Gastrocnemius medialis (tissue), 4 donors: ENCODE data around the gene DHDH. TPM values are rescaled to one million over a fixed set of nuclear protein-coding genes. Genes with fewer than 3 reads are reported as not detected.
A peak's percentile ranks its signal among the peaks of the same experiment; 100 is the strongest.
"Not testable (repeated sequence)": the region's sequence is repeated elsewhere in the genome, so short reads cannot be mapped to it uniquely, and the experiment has no call there.

Source experiments
- ATAC-seq, 2 donors: fragments of 150-250 bp; one replicate each; pipeline ENCODE4 v1.9.1; 2016
- DNase-seq, 2 donors: peaks; one replicate each; pipeline ENCODE4 v3.0.0-alpha.2; 2019
- H3K27ac ChIP-seq, 4 donors: fragments of 200-600 bp; sonication (generic); 1 replicate in 1 of 4; 2 replicates in 3 of 4; pipeline ENCODE4 v1.5.1; 2016 to 2018; ENCODE audit warnings: mild to moderate bottlenecking in 2 of 4, moderate library complexity in 1 of 4
- H3K27me3 ChIP-seq, 3 donors: fragments of 200-600 bp; sonication (generic) in 2 of 3; 1 replicate in 1 of 3; 2 replicates in 2 of 3; pipeline versions ENCODE4 v1.5.1 to v1.6.0; 2016 to 2019; ENCODE audit warnings: mild to moderate bottlenecking in 1 of 3, moderate library complexity in 1 of 3
- H3K36me3 ChIP-seq, 2 donors: fragments of 200-600 bp; sonication (generic) in 1 of 2; one replicate each; pipeline ENCODE4 v1.5.1; 2017 to 2018
- H3K4me1 ChIP-seq, 2 donors: fragments of 200-600 bp; sonication (generic) in 1 of 2; one replicate each; pipeline ENCODE4 v1.5.1; 2016 to 2017; ENCODE audit warnings: mild to moderate bottlenecking in 2 of 2
- H3K4me3 ChIP-seq, 4 donors: fragments of 200-600 bp; sonication (generic) in 3 of 4; 1 replicate in 1 of 4; 2 replicates in 3 of 4; pipeline ENCODE4 v1.5.1; 2016 to 2019; ENCODE audit warnings: mild to moderate bottlenecking in 2 of 4
- H3K9me3 ChIP-seq, 3 donors: fragments of 200-600 bp; sonication (generic) in 2 of 3; 1 replicate in 1 of 3; 2 replicates in 2 of 3; pipeline ENCODE4 v1.5.1; 2016 to 2019
- POLR2A ChIP-seq, 2 donors: fragments of 450-650 bp; IDR thresholded peaks; one replicate each; pipeline ENCODE4 v1.6.1; 2017; ENCODE audit warnings: antibody characterized with exemption in 2 of 2, mild to moderate bottlenecking in 2 of 2, moderate library complexity in 2 of 2
- in situ Hi-C, 4 donors: fragments of 200-750 bp; cut with MboI; loops; one replicate each; pipeline versions ENCODE4 v1.15.0 to v1.8.0; 2017; ENCODE audit warnings: low sequenced_read_pairs in 4 of 4
- intact Hi-C: fragments of 100-400 bp; cut with DNase I; formaldehyde crosslinking; loops from one replicate; pipeline ENCODE4 v1.15.1; 2023; ENCODE audit warnings: low total_unique reads
- total RNA-seq, 4 donors: library from RNA; depleted of rRNA; stranded (reverse); fragments of >200 nt; gene quantifications; one replicate each; pipeline versions ENCODE4 v1.1.0 to v1.2.3, GENCODE V29; 2016
- TF ChIP-seq, protein P1 (sequence below), 5 experiments: fragments of 450-650 bp in 3 of 5; fragments of 200-600 bp in 2 of 5; sonication (generic) in 2 of 5; IDR thresholded peaks in 4 of 5; conservative IDR thresholded peaks in 1 of 5; 1 replicate in 4 of 5; 2 replicates in 1 of 5; pipeline ENCODE4 v1.5.1; 2016 to 2019; ENCODE audit warnings: antibody characterized with exemption in 5 of 5, mild to moderate bottlenecking in 3 of 5, moderate library complexity in 3 of 5

Gene DHDH
- total RNA-seq, 4 donors from 2014 or later, result not detected

DNA sequence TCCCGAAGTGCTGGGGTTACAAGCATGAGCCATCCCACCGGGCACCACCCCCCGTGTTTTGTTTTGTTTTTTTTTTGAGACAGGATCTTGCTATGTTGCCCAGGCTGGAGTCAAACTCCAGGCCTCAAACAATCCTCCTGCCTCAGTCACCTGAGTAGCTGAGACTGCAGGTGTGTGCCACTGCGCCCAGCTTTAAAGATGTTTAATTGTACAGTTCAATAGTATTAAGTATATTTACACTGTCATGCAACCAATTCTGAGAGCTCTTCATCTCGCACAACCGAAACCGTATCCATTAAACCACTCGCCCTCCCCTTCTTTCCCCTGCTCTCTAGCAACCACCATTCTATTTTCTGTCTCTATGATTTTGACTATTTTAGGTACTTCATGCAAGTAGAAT is 17.7 kb upstream of the DHDH start:
- intact Hi-C loops, result no loop called here
- no peaks in the 10 kb centered on the region for H3K27me3 ChIP-seq
- in situ Hi-C loops, result no loop called here
- no peaks in the 10 kb centered on the region for H3K9me3 ChIP-seq
- DNase-seq (no peak), ATAC-seq (no peak)
- H3K36me3 ChIP-seq, result peaks cover 2 to 85% of the 10 kb centered on the region in 2 donors
- no peak overlapping the region for H3K4me3 ChIP-seq
- no peak overlapping the region for H3K27ac ChIP-seq
- TF ChIP-seq, protein P1, sequence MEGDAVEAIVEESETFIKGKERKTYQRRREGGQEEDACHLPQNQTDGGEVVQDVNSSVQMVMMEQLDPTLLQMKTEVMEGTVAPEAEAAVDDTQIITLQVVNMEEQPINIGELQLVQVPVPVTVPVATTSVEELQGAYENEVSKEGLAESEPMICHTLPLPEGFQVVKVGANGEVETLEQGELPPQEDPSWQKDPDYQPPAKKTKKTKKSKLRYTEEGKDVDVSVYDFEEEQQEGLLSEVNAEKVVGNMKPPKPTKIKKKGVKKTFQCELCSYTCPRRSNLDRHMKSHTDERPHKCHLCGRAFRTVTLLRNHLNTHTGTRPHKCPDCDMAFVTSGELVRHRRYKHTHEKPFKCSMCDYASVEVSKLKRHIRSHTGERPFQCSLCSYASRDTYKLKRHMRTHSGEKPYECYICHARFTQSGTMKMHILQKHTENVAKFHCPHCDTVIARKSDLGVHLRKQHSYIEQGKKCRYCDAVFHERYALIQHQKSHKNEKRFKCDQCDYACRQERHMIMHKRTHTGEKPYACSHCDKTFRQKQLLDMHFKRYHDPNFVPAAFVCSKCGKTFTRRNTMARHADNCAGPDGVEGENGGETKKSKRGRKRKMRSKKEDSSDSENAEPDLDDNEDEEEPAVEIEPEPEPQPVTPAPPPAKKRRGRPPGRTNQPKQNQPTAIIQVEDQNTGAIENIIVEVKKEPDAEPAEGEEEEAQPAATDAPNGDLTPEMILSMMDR (IDR thresholded peaks at IDR 0.05 in 4 of 5, conservative IDR thresholded peaks at IDR 0.05 in 1 of 5), result no peak
- TF ChIP-seq POLR2A (IDR thresholded peaks at IDR 0.05), result no peak
- H3K4me1 ChIP-seq, result no peaks in the 10 kb centered on the region

DNA sequence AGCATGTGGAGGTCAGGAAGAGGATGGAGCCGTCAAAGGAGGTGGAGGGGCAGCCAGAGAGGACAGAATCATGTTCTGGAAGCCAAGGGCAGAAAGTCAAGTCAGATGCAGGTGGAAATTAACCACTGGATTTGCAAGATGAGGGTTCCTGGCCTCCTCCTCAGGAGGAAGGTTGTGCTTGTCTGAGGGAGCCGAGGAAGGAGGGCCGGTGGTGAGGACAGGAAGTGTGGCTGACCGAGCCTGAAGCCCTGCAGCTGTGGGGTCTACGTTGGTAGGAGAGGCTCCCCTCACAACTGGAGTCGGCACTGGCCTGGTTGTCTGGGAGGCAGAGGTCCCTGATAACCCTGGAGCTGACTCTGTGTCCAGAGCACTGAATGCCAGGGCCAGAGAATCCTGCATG is 15.4 kb upstream of the DHDH start:
- intact Hi-C loops (no loop called here), in situ Hi-C loops (no loop called here)
- ATAC-seq, result no peak

GRCh38 chr19:48918801-48919247 is 14.7 kb upstream of the DHDH start:
- DNase-seq, result no peak
- no peaks in the 10 kb centered on the region for H3K4me1 ChIP-seq
- in situ Hi-C loops (no loop called here), intact Hi-C loops (no loop called here)
- peaks cover 0 to 80% of the 10 kb centered on the region in 2 donors for H3K36me3 ChIP-seq
- no peak for TF ChIP-seq POLR2A (IDR thresholded peaks at IDR 0.05)
- TF ChIP-seq, protein P1 (IDR thresholded peaks at IDR 0.05 in 4 of 5, conservative IDR thresholded peaks at IDR 0.05 in 1 of 5), result no peak
- no peaks in the 10 kb centered on the region for H3K27me3 ChIP-seq
- ATAC-seq, result peak; percentile 23 to 31
- H3K9me3 ChIP-seq, result no peaks in the 10 kb centered on the region
- no peak overlapping the region for H3K27ac ChIP-seq
- no peak overlapping the region for H3K4me3 ChIP-seq

More for the DNA sequence above, 15.4 kb upstream of the DHDH start:
- H3K4me3 ChIP-seq, result no peak overlapping the region
- DNase-seq, result no peak
- no peaks in the 10 kb centered on the region for H3K4me1 ChIP-seq
- no peaks in the 10 kb centered on the region for H3K27me3 ChIP-seq
- peaks cover 2 to 83% of the 10 kb centered on the region in 2 donors for H3K36me3 ChIP-seq
- H3K9me3 ChIP-seq, result no peaks in the 10 kb centered on the region
- no peak for TF ChIP-seq POLR2A (IDR thresholded peaks at IDR 0.05)
- TF ChIP-seq, protein P1 (IDR thresholded peaks at IDR 0.05 in 4 of 5, conservative IDR thresholded peaks at IDR 0.05 in 1 of 5), result no peak
- H3K27ac ChIP-seq, result no peak overlapping the region

- ATAC-seq, in situ Hi-C loops, H3K4me1 ChIP-seq, DNase-seq, H3K4me3 ChIP-seq, H3K9me3 ChIP-seq, intact Hi-C loops, H3K27ac ChIP-seq, H3K27me3 ChIP-seq: not testable (repeated sequence)
- H3K36me3 ChIP-seq, result peaks cover 0 to 77% of the 10 kb centered on the region in 2 donors
These were observed 14.2 kb upstream of the DHDH start for GRCh38 chr19:48919271-48919670.

GRCh38 chr19:48920949-48921348 is 12.6 kb upstream of the DHDH start:
- Histone ChIP-seq H3K9me3 (no peaks in the 10 kb centered on the region), H3K4me3 (no peak overlapping the region), H3K27me3 (no peaks in the 10 kb centered on the region), H3K27ac (no peak overlapping the region), H3K4me1 (no peaks in the 10 kb centered on the region), H3K36me3 (peaks cover 0 to 61% of the 10 kb centered on the region in 2 donors)
- no peak for DNase-seq
- intact Hi-C loops (no loop called here), in situ Hi-C loops (no loop called here)
- no peak for ATAC-seq
- no peak for TF ChIP-seq POLR2A (IDR thresholded peaks at IDR 0.05)
- TF ChIP-seq, protein P1 (IDR thresholded peaks at IDR 0.05 in 4 of 5, conservative IDR thresholded peaks at IDR 0.05 in 1 of 5), result no peak
